GM19395 (cell line): ENCODE measurements around the gene ERGIC1.

Experiments
- ATAC-seq: cut with Tn5 transposase; IDR thresholded peaks from one replicate; pipeline ENCODE4 v1.9.1; 2021; ENCODE audit warnings: mild to moderate bottlenecking, moderate library complexity; ENCODE audit not compliant: unreplicated experiment

Gene ERGIC1

DNA sequence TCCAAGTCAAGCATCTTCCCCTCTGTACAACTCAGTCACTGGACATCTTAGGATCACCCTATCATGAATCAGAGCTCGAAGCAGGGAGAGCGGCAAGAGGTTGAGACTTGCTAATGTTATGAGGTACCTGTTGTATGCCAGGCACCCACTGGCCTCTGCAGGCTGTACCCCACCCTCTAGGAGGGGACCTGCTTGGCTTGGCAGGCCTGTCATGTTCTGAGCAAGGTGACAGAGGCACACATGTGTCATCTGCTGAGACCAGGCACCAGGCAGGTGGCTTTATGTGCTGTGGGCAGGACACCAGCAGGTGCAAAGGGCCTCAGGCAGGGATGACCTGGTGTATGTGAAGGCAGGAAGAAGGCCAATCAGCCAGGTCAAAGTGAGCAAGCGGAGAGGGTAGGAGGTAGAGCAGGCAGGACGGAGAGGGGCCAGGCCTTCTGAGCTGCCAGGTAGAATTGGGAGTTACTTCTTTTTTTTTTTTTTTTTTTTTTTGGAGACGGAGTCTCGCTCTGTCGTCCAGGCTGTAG, 64.9 kb downstream of the ERGIC1 start:
- no peak for ATAC-seq

DNA sequence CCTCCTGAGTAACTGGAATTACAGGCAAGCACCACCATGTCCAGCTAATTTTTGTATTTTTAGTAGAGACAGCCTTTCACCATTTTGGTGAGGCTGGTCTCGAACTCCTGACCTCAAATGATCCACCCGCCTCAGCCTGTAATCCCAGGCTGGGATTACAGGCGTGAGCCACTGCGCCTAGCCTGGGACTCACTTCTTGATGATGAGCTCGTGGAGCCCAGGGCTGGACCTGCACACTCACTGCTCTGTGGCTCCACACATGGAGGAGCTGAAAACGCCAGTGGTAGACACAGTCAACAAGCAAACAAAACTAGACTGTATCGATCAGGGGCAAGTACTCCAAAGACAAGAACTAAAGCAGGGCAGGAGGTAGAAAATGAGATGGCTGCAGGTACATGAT, 65.4 kb downstream of the ERGIC1 start:
- no peak for ATAC-seq

DNA sequence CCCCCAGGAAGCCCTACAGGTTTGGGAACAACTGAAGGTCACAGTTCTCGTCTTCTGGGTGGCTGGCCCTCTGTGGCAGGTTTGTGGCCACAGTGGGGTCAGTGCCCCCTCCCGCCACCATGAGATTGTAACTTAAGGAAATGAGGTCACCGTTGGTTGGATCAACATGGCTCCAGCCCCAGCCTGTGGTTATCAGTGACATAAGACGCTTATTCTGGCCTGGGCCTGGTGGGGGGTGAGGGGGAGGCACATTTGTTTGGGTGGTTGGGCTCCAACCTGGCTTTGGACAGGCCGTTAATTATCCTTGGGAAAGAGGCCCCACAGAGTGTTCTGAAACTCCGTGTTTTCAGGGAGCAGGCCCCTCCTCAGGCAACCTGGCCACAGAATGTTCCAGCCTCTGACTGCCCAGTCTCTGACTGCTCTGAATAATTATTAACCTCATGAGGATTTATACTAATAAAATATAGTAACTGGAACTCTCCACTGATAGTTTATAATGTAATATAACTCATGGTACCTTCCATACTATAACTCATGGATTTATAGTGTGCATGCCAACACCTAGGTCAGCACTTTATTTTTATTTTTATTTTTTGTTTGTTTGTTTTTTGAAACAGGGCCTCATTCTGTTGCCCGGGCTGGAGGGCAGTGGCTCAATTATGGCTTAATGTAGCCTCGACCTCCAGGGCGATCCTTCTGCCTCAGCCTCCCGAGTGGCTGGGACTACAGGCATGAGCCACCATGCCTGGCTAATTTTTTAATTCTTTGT, 67.1 kb downstream of the ERGIC1 start:
- ATAC-seq: no peak

DNA sequence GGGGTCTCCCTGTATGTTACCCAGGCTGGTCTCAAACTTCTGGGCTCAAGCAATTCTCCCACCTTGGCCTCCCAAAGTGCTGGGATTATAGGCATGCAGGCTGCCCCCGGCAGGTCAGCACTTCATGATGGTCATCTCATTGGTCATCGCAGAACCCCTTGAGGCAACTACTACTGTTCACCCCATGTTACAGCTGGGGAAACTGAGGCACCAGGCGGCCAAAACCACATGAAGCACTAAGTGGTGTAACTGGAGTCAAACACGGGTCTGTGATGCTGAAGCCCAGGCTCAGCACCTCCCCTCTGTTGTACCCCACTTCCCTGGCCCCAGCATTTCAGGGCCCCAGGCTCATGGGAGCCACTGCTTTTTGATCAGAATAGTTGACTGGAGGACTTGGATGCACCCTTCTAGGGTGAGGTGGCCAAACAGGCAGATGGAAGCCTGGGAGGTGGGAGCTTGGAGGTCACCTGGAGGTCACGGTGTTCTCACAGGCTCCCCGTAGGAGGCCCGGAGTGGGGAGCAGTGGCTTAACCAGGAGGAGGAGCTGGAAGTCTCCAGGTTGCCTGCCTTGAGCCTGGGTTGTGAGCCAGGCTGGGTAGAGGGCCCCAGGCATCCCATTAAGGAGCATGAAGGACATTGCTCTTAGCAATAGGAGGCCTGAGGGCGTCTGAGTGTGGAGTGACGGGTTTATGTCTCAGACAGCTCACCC, 67.9 kb downstream of the ERGIC1 start:
- no peak for ATAC-seq

DNA sequence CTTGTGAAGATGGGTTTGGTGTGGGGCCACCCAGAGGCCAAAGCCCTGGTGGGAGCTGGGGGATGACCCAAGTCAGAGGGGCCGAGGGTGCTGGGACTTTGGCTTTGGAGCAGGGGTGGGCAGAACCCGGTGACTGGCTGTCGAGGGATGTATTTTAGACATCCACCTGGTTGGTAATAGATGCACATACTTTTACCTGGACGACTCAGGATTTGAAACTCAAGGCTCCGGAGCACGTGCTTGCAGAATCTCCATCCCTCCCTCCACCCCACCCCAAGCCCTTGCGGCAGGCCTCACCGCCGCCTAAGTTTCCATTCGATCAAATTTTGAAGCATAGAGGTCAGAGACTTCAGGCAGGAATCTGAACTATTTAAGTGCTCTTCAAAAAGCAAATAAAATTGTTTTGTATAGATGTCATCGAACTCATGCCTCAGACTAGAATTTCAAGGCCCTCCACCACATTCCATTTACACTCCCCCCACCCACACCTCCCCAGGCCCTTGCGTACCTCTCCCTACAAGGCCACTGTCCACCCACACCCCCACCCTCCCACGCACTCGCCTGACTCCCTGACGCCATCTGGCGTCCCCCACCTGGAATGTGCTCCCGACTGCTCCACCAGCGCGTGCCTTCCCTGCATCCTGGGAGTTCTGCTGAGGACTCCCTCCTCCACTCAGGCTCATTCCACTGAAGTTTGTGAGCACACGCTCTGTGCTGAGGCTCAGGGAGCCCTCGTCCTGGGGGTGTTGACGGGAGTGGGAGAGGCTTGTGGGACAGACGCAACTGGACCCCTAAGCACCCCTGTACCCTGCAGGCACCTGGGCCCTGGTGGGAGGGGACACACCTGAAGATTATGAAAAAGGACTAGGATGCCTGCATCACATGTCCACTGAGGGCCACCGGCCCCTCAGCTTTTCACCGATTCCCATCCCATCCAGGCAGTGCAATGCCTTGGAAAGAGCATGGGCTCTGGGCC, 68.7 kb downstream of the ERGIC1 start:
- no peak for ATAC-seq

DNA sequence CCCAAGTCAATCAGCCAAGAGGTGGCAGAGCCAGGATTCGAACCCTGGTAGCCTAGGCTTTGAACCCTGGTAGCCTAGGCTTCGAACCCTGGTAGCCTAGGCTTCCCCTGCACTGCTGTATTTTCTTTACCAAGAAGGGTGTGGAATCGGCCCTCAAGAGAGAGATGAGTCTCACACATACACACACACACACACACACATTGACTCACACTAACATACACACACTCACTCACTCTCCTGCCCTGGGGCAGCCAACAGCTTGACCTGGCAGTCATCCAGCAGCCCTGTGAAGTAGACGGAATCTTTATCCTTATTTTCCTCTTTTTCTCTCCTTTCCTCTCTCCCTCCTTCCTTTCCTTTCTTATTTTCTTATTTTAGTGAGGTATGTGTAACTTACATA, 69.7 kb downstream of the ERGIC1 start:
- ATAC-seq: no peak

DNA sequence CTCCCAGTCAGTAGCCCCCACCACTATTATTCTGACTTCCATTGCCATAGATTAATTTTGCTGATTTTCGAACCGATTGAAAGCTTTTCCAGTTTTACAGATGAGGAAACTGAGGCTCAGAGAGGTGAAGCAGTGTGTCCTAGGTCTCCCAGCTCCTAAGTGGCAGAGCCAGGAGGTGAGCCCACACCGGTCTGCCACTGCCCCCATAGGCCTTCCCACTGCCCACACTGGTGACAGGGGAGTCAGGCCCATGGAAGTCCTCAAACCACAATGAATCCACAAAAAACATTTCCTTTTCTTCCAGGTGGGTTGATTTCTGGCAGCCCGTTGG, 70.2 kb downstream of the ERGIC1 start:
- ATAC-seq: no peak

DNA sequence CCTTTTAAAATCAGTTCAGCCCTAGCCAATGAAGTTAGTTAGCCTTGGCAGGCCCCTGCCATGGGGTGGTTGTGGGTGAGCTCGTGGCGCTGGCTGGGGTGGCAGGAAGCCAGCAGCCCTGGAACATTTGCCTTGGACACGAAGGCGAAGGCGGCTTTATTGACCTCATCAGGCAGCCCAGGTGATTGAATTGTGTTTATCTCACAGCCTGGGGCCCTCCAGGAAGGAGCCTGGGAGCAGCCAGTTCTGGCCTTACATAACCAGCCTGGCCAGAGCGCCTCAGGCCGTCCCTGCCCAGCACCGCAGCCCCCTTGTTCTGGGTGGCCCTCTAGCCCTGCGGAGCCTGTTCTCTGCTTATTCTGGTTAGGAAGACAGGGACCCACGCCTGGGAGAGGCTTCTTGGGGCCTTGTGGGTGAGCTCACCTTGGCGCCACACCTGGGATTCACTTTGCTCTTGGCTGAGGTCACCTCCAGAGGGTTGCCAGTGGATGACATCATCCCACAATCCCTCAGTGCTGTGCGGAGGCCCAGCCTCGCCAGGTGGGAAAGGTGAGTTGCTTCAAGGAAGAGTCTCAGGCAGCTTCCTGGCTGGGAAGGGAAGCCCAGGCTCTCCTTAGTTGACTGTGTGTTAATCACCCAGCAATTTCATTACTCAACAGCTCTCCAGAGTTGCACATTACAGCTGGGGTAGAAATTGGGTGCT, 70.7 kb downstream of the ERGIC1 start:
- no peak for ATAC-seq

DNA sequence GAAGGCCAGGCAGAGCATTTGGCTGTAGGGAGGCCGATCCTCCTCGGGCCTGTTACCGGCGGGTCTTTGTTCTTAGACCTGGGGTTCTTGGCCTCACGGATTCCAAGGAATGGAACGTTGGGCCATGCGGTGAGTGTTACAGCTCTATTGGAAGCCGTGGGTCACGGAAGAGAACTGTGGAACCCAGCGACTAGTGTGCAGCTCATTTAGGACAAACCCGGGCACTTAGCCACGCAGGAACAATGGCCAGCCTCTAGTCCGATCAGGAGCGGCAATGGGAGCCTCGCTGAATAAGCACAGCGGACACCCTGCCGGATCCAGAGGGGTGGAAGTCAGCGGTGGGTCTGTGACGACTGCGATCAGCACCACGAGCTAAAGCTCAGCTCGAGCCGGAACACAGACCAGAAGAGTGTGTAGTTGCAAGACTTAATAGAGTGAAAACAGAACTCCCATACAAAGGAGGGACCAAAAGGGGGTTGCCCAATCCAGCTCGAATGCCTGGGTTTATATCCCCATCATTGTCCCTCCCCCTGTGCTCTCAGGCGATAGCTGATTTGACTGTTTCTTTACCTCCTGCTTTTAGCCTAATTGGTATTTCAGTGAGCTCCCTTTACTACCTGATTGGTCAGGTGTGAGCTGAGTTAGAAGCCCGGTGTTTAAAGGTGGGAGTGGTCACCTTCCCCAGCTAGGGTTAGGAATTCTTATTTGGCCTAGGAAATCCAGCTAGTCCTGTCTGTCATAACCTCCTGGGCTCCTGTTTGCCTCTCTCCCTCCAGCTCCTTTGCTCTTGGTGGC, 71.5 kb downstream of the ERGIC1 start:
- no peak for ATAC-seq

DNA sequence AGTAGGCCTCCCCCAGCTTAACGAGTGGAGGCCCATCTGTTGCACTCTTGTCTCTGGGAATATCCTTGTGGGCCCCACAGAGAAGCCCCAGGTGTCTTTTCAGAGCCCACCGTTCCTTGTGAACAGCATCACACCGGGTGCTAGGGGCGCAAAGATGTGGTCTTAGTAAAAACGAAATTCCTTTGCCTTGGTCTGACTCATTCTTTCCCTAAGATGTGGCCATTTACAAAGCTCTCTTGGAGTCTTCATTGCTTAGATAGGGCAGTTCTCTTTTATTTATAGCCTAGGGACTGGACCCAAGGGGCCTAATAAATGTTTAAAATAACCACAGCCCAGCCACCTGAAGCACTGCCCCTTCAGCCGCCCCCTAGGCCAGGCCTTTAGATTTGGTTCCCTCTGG, 72.4 kb downstream of the ERGIC1 start:
- peak; percentile 63 for ATAC-seq

DNA sequence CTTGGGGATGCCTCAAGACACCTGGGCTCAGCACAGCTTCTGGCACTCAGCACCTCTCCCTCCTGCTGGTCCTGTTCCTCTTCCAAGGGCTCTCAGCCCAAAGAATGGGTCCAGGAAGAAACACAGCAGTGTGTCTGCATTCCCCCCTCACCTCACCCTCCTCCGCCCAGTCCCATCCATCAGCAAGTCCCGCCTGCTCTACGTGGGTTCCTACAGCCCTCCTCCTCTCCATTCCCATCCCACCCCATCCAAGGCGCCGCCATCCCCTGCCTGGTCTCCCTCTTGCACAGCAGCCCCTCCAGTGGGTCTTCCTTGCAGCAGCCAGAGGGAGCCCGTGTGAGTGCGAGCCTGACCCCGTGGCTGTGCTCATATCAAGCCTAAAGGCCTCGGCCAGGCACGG, 72.8 kb downstream of the ERGIC1 start:
- ATAC-seq: no peak

DNA sequence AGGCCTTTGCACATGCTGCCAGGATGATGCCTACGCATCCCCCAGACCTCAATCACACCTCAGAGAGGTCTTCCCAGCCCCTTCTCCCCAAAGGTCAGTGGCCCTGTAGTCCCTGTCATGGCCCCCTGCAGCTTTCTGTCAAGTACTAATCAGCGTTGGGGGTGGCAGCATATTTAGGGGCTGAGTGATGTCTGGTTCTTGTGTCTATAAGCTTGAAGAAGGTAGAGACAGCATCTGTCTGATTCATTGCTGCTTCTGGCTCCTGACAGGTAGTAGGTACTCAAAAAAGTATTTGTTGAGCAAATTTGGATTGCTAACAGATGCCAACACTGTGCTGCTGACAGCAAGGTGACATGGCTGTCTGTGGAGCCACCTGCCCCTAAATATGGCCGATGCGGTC, 73.6 kb downstream of the ERGIC1 start:
- no peak for ATAC-seq

DNA sequence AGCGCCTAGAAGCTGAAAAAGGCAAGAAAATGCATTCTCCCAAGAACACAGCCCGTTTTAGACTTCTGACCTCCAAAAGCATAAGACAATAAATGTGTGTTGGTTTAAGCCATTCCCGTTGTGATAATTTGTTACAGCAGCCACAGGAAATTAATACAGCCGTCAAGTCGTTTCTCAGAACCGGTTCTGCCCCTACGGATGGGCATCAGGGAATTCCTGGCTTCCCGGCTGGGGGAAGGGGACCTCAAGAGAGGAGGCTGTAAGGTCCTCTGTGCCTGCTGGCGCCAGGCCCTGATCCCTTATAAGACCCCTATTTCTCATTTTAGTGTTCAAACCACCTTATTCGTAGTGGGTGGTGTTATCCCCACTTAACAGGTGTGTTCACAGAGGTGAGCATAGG, 74.6 kb downstream of the ERGIC1 start:
- no peak for ATAC-seq

DNA sequence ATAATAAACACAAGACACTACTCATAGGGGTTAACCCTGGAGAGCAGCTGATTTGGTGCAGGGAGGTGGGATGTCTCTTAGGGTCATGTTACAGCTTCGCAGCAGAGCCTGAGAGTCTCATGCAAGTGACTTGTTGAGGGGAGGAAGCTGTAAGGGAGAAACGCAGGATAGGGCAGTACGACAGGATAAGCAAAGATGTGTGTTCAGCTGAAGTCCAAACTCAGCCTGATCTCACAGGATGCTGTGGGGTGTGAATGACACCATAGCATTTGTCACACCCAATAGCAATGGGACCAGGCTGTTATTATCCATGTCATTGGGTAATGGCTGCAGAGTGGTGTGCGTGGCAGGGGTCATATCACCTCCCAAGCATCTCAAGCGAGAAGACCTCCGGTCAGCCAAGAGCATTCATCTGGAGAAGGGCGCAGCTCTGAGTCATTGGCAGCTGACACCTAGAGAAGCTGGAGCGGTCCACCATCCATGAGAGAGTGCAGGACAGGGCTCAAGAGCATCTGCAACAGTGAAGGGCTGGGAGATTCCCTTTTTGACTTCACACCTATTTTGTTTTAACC, 76.0 kb downstream of the ERGIC1 start:
- ATAC-seq: no peak

DNA sequence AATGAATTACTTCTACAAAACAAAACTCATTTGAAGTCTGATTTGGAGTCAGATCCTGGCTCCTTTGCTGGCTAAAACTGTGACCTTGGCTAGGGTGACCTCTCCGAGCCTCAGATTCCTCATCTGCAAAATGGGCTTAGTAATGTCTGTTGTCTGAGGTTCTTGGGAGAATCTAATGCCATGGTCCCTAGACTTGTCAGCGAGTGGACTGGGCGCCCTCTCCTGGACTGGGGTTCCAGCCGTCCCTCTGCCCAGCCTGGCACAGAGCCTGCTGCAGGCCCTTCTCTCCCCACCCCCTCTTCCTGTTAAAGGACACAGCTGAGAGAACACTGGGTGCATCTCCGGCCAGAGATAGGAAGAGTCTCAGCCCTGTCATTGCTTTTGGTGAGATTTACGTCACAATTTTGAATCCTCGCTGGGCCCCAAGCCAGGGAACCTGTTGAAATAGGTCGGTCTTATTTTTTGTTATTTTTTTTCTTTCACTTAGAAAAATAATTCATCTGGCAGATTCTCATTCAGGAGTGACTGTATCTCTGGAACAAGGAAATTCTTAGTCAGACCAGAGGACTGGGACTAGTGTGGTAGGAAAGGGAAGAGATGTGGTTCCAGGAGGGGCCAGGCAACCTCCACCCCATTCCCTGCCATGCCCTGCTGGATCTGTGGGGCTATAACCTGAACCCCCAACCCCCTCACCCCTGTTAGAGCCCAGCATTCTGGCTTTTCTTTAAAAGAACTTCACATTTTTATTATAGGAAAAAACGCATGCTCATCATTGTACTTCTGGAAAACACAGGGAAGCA, 77.0 kb downstream of the ERGIC1 start:
- no peak for ATAC-seq

DNA sequence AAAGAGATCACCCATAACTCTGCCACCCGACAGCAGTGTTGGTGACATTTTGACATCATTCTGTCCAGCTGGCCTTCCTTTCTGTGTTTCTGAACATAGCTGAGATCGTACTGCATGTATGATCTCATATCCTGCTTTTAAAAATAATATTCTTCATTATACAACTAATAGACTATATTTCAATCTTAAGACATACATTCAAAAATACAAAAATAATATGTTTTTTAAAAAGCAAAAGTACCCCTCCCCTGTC, 77.5 kb downstream of the ERGIC1 start:
- no peak for ATAC-seq

DNA sequence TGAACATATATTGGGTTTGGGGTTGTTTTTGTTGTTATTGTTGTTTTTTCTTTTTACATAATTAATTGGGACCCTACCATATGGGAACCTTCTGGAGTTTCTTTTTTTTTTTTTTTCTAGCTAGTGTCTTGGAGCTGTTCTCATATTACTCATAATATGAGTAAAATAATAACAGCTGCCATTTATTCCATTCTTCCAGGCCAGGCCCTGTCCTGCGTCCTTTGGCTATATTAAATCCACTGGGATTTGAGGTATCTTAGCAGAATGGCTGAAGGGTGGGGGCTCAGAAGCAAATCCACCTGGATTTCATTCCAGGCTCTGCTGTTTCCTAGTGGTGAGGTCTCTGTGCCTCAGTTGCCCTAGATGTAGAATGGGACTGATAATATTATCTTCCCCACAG, 77.9 kb downstream of the ERGIC1 start:
- ATAC-seq: no peak

DNA sequence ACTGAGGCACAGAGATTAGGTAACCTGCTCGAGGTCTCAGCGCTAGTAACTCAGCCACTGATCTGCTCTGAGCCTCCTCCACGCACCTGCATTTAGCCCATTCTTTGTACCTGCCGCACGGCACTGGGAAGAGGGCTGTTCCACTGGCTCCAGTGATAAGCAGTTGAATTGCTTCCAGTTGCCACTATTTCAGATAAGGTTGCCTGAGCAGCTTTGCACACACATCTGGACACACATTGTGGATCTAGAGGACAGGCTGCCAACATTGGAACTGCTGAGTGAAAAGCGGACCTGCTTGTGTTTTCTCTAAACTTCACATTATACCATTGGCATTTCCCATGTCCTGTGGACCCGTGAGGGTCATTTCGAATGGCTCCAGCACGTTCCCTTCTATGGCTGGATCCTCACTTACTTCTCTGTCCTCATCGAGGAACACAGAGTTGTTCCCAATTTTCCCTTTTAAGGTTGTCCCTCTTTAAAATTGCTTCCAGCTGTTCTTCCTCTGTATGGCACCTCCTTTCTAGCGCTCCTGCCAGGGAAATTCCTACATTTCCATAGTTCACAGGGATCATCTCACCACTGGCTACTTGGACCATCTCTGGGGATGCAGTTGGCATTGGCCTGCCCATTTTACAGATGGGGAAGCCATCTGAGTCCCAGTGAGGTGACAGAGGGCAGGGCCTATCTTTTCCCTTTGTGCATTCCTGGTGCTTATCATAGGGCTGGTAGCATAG, 79.2 kb downstream of the ERGIC1 start:
- no peak for ATAC-seq
